ENCODE data around the gene AFF3.

The AFF3 gene

DNA sequence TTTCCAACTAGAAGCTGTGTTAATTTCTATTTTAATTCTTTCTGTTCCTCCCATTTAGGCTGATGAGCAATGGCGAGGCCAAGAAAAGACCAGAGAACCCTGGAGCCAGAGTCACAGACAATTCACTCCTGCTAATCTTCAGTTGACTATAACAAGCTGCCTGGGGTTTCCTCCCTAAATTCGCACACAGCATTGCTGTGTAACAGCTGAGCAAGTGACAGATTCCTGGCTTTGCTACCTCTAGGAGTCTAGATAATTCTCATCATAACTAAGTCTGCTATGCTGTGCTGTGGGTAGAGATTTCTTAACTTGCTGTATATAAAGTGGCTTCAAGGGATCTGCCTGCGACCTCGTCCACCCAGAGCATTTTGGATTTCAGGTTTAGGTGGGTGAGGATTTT, 521.3 kb downstream of the AFF3 start:
- Histone ChIP-seq H3K36me3 (ENCODE audit: control insufficient read depth in 2 of 2, insufficient read depth in 2 of 2, low read length in 2 of 2) (no peaks in the 10 kb centered on the region), H3K4me3 (ENCODE audit: low read length in 2 of 2) (no peak overlapping the region), H3K9me3 (ENCODE audit: control insufficient read depth in 2 of 2, low read length in 2 of 2) (no peaks in the 10 kb centered on the region), H3K4me1 (ENCODE audit: control insufficient read depth, insufficient read depth, low read length) (peaks cover 36% of the 10 kb centered on the region), H3K27me3 (ENCODE audit: control insufficient read depth in 1 of 2, insufficient read depth in 2 of 2, low read length in 2 of 2) (no peaks in the 10 kb centered on the region), H3K9ac (ENCODE audit: low read length in 2 of 2) (no peak overlapping the region), H3K27ac (ENCODE audit: low read length) (no peak overlapping the region)

DNA sequence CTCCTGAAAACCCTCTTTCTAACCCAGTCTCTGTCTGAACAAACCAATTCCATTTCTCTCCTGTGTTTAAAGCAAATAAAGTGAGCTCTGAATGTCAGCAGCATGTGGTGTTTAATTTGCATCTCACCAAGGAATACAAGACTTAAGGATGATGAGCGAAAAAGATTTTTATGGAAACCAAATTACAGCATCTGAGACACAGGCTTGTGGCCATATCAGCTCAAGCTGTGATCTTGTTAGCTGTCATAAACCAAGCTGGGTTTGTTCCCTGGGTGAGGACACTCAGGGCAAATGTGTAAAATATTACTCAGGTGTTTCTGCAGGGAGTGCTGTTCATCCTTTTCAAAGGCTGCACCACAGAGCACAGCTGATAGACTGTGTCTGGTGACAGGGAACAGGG, 523.2 kb downstream of the AFF3 start:
- H3K9me3 ChIP-seq (ENCODE audit: control insufficient read depth in 2 of 2, low read length in 2 of 2), result no peaks in the 10 kb centered on the region
- H3K27ac ChIP-seq (ENCODE audit: low read length), result no peak overlapping the region
- H3K27me3 ChIP-seq (ENCODE audit: control insufficient read depth in 1 of 2, insufficient read depth in 2 of 2, low read length in 2 of 2), result no peaks in the 10 kb centered on the region
- no peak overlapping the region for H3K9ac ChIP-seq (ENCODE audit: low read length in 2 of 2)
- H3K36me3 ChIP-seq (ENCODE audit: control insufficient read depth in 2 of 2, insufficient read depth in 2 of 2, low read length in 2 of 2), result no peaks in the 10 kb centered on the region
- peaks cover 26% of the 10 kb centered on the region for H3K4me1 ChIP-seq (ENCODE audit: control insufficient read depth, insufficient read depth, low read length)
- H3K4me3 ChIP-seq (ENCODE audit: low read length in 2 of 2), result no peak overlapping the region

DNA sequence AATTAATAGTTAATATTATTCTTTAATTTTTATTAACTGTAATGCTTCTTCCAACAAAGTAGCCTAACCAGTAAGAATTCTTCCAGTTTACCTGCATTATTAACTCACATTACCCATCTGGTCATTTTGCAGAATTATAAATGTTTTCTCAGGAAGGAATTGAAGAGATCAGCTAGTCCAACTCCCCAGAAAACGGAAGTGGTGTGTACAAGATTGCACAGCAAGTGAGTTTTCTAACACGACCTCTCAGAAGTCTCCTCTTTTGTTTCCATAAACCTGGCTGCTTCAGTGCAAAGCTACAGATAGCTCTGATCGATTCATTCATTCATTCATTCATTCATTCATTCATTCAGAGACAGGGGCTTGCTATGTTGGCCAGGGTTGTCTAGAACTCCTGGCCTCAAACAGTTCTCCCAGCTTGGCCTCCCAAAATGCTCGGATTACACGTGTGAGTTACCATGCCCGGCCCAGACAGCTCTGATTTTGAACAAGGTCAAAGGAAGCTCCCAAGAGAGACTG, 523.8 kb downstream of the AFF3 start:
- Histone ChIP-seq H3K27ac (ENCODE audit: low read length) (no peak overlapping the region), H3K36me3 (ENCODE audit: control insufficient read depth in 2 of 2, insufficient read depth in 2 of 2, low read length in 2 of 2) (no peaks in the 10 kb centered on the region), H3K4me3 (ENCODE audit: low read length in 2 of 2) (no peak overlapping the region), H3K9ac (ENCODE audit: low read length in 2 of 2) (no peak overlapping the region), H3K4me1 (ENCODE audit: control insufficient read depth, insufficient read depth, low read length) (peaks cover 23% of the 10 kb centered on the region), H3K9me3 (ENCODE audit: control insufficient read depth in 2 of 2, low read length in 2 of 2) (no peaks in the 10 kb centered on the region), H3K27me3 (ENCODE audit: control insufficient read depth in 1 of 2, insufficient read depth in 2 of 2, low read length in 2 of 2) (no peaks in the 10 kb centered on the region)

- Histone ChIP-seq H3K36me3 (ENCODE audit: control insufficient read depth in 2 of 2, insufficient read depth in 2 of 2, low read length in 2 of 2) (no peaks in the 10 kb centered on the region), H3K4me1 (ENCODE audit: control insufficient read depth, insufficient read depth, low read length) (peaks cover 16% of the 10 kb centered on the region), H3K4me3 (ENCODE audit: low read length in 2 of 2) (no peak overlapping the region), H3K9ac (ENCODE audit: low read length in 2 of 2) (no peak overlapping the region), H3K27ac (ENCODE audit: low read length) (no peak overlapping the region), H3K9me3 (ENCODE audit: control insufficient read depth in 2 of 2, low read length in 2 of 2) (no peaks in the 10 kb centered on the region), H3K27me3 (ENCODE audit: control insufficient read depth in 1 of 2, insufficient read depth in 2 of 2, low read length in 2 of 2) (no peaks in the 10 kb centered on the region)
Measured at GRCh38 chr2:99617811-99618210, 524.6 kb downstream of the AFF3 start.

GRCh38 chr2:99615247-99615771, 527.1 kb downstream of the AFF3 start:
- H3K36me3 ChIP-seq (ENCODE audit: control insufficient read depth in 2 of 2, insufficient read depth in 2 of 2, low read length in 2 of 2), result no peaks in the 10 kb centered on the region
- no peaks in the 10 kb centered on the region for H3K27me3 ChIP-seq (ENCODE audit: control insufficient read depth in 1 of 2, insufficient read depth in 2 of 2, low read length in 2 of 2)
- no peak overlapping the region for H3K4me3 ChIP-seq (ENCODE audit: low read length in 2 of 2)
- H3K9ac ChIP-seq (ENCODE audit: low read length in 2 of 2), result no peak overlapping the region
- H3K9me3 ChIP-seq (ENCODE audit: control insufficient read depth in 2 of 2, low read length in 2 of 2), result no peaks in the 10 kb centered on the region
- H3K4me1 ChIP-seq (ENCODE audit: control insufficient read depth, insufficient read depth, low read length), result peaks cover 3% of the 10 kb centered on the region
- H3K27ac ChIP-seq (ENCODE audit: low read length), result no peak overlapping the region

DNA sequence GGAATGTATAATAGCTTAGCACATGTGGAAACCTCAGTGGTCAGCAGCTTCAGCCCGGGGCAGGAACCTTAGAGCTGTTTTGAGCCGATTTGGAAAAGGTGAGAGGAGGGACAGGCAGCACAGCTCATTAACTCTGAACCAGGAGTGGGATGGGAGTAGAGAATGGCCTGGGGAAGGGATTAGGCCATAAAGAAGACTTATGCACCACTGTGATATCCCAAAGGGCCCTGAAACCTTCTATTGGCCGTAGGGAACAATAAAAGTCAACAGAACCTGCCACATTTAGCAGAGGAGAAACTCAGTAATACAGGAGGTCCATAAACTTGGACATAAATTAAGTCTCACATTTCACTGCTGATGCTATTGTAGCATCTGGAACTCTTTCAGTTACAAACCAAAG, 528.4 kb downstream of the AFF3 start:
- Histone ChIP-seq H3K9me3 (ENCODE audit: control insufficient read depth in 2 of 2, low read length in 2 of 2) (no peaks in the 10 kb centered on the region), H3K36me3 (ENCODE audit: control insufficient read depth in 2 of 2, insufficient read depth in 2 of 2, low read length in 2 of 2) (no peaks in the 10 kb centered on the region), H3K27ac (ENCODE audit: low read length) (no peak overlapping the region), H3K4me1 (ENCODE audit: control insufficient read depth, insufficient read depth, low read length) (no peaks in the 10 kb centered on the region), H3K27me3 (ENCODE audit: control insufficient read depth in 1 of 2, insufficient read depth in 2 of 2, low read length in 2 of 2) (no peaks in the 10 kb centered on the region), H3K9ac (ENCODE audit: low read length in 2 of 2) (no peak overlapping the region), H3K4me3 (ENCODE audit: low read length in 2 of 2) (no peak overlapping the region)

DNA sequence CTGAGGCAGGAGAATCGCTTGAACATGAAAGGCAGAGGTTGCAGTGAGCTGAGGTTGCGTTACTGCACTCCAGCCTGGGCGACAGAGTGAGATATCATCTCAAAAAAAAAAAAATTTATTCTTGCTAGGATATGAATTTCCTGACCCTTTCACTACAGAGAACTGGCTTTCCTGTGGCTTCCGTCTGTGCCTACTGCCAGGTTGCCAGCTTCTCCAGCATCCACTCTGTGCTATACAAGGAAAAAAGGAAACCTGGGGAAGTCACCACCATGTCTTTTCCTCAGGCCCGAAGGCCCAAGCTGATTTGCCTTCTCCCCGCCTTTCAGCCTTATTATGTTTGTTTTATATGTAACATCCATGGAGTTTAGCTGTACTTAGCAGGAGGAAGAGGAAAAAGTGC, 530.6 kb downstream of the AFF3 start:
- H3K27me3 ChIP-seq (ENCODE audit: control insufficient read depth in 1 of 2, insufficient read depth in 2 of 2, low read length in 2 of 2), result no peaks in the 10 kb centered on the region
- H3K27ac ChIP-seq (ENCODE audit: low read length), result no peak overlapping the region
- H3K9ac ChIP-seq (ENCODE audit: low read length in 2 of 2), result no peak overlapping the region
- H3K4me3 ChIP-seq (ENCODE audit: low read length in 2 of 2), result no peak overlapping the region
- H3K36me3 ChIP-seq (ENCODE audit: control insufficient read depth in 2 of 2, insufficient read depth in 2 of 2, low read length in 2 of 2), result no peaks in the 10 kb centered on the region
- peaks cover 4% of the 10 kb centered on the region for H3K4me1 ChIP-seq (ENCODE audit: control insufficient read depth, insufficient read depth, low read length)
- no peaks in the 10 kb centered on the region for H3K9me3 ChIP-seq (ENCODE audit: control insufficient read depth in 2 of 2, low read length in 2 of 2)

GRCh38 chr2:99611034-99611433, 531.4 kb downstream of the AFF3 start:
- Histone ChIP-seq H3K36me3 (ENCODE audit: control insufficient read depth in 2 of 2, insufficient read depth in 2 of 2, low read length in 2 of 2) (no peaks in the 10 kb centered on the region), H3K9ac (ENCODE audit: low read length in 2 of 2) (no peak overlapping the region), H3K27ac (ENCODE audit: low read length) (no peak overlapping the region), H3K4me1 (ENCODE audit: control insufficient read depth, insufficient read depth, low read length) (peaks cover 4% of the 10 kb centered on the region), H3K9me3 (ENCODE audit: control insufficient read depth in 2 of 2, low read length in 2 of 2) (no peaks in the 10 kb centered on the region), H3K4me3 (ENCODE audit: low read length in 2 of 2) (no peak overlapping the region), H3K27me3 (ENCODE audit: control insufficient read depth in 1 of 2, insufficient read depth in 2 of 2, low read length in 2 of 2) (no peaks in the 10 kb centered on the region)

DNA sequence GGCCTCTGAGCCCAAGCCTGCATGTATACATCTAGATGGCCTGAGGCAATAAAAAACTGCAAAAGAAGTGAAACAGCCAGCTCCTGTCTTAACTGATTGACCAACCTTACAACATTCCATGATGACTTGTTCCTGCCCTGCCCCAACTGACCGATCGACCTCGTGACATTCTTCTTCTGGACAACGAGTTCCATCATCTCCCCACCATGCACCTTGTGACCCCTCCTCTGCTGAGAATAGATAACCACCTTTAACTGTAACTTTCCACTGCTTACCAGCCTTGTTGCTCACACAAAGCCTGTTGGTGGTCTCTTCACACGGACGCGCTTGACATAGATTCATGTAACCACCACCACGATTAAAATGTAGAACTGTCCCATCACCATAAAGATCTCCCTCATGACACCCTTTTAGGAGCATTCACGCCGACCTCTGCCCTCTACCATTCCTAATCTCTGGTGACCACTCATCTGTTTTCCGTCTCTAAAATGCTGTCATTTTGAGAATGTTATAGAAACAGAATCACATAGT, 532.5 kb downstream of the AFF3 start:
- Histone ChIP-seq H3K4me1 (ENCODE audit: control insufficient read depth, insufficient read depth, low read length) (peaks cover 4% of the 10 kb centered on the region), H3K9ac (ENCODE audit: low read length in 2 of 2) (no peak overlapping the region), H3K9me3 (ENCODE audit: control insufficient read depth in 2 of 2, low read length in 2 of 2) (no peaks in the 10 kb centered on the region), H3K27ac (ENCODE audit: low read length) (no peak overlapping the region), H3K27me3 (ENCODE audit: control insufficient read depth in 1 of 2, insufficient read depth in 2 of 2, low read length in 2 of 2) (no peaks in the 10 kb centered on the region), H3K36me3 (ENCODE audit: control insufficient read depth in 2 of 2, insufficient read depth in 2 of 2, low read length in 2 of 2) (no peaks in the 10 kb centered on the region), H3K4me3 (ENCODE audit: low read length in 2 of 2) (no peak overlapping the region)

DNA sequence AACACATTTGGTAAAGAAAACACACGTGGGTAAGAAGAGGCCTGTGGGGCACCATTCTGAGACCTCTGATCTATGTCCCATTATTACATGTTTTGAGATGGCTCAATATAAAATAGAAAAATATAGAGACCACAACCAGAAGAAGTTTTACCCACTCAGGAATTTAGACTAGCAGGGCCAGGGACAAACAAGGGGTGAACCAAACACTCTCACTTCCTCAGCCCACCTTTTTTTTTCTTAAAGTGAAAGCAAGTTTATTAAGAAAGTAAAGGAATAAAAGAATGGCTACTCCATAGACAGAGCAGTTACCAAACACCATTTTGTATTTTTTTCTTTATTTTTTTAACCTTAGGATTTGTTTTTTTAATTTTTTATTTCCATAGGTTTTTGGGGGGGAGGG, 533.5 kb downstream of the AFF3 start:
- H3K9me3 ChIP-seq (ENCODE audit: control insufficient read depth in 2 of 2, low read length in 2 of 2), result no peaks in the 10 kb centered on the region
- no peak overlapping the region for H3K9ac ChIP-seq (ENCODE audit: low read length in 2 of 2)
- peaks cover 4% of the 10 kb centered on the region for H3K4me1 ChIP-seq (ENCODE audit: control insufficient read depth, insufficient read depth, low read length)
- H3K4me3 ChIP-seq (ENCODE audit: low read length in 2 of 2), result no peak overlapping the region
- H3K27me3 ChIP-seq (ENCODE audit: control insufficient read depth in 1 of 2, insufficient read depth in 2 of 2, low read length in 2 of 2), result no peaks in the 10 kb centered on the region
- H3K27ac ChIP-seq (ENCODE audit: low read length), result no peak overlapping the region
- no peaks in the 10 kb centered on the region for H3K36me3 ChIP-seq (ENCODE audit: control insufficient read depth in 2 of 2, insufficient read depth in 2 of 2, low read length in 2 of 2)

GRCh38 chr2:99607861-99608491, 534.4 kb downstream of the AFF3 start:
- no peaks in the 10 kb centered on the region for H3K36me3 ChIP-seq (ENCODE audit: control insufficient read depth in 2 of 2, insufficient read depth in 2 of 2, low read length in 2 of 2)
- no peaks in the 10 kb centered on the region for H3K27me3 ChIP-seq (ENCODE audit: control insufficient read depth in 1 of 2, insufficient read depth in 2 of 2, low read length in 2 of 2)
- H3K9me3 ChIP-seq (ENCODE audit: control insufficient read depth in 2 of 2, low read length in 2 of 2), result no peaks in the 10 kb centered on the region
- no peak overlapping the region for H3K4me3 ChIP-seq (ENCODE audit: low read length in 2 of 2)
- no peak overlapping the region for H3K27ac ChIP-seq (ENCODE audit: low read length)
- H3K4me1 ChIP-seq (ENCODE audit: control insufficient read depth, insufficient read depth, low read length), result peaks cover 4% of the 10 kb centered on the region
- H3K9ac ChIP-seq (ENCODE audit: low read length in 2 of 2), result no peak overlapping the region
